GM23338 (cell line): Measurements from ENCODE around the gene IL17REL. TPM values are rescaled to one million over a fixed set of nuclear protein-coding genes. Genes with fewer than 3 reads are reported as not detected.

Source experiments
- ATAC-seq: fragments of 200-7000 bp; cut with Tn5 transposase; 3 replicates; pipeline ENCODE4 v1.9.1; 2020
- DNase-seq: peaks from one replicate; pipeline ENCODE4 v3.0.0-alpha.2; 2015; ENCODE audit warnings: low spot score
- H2AFZ ChIP-seq: fragments of 200-600 bp; sonication (generic); 2 replicates; pipeline ENCODE4 v1.8.0; 2016; ENCODE audit warnings: antibody characterized with exemption, mild to moderate bottlenecking, moderate library complexity
- H3F3A ChIP-seq: fragments of 200-600 bp; sonication (generic); replicated peaks from 2 replicates; pipeline ENCODE4 v1.8.0; 2017; ENCODE audit warnings: antibody characterized with exemption, mixed run types, low read depth
- H3K27ac ChIP-seq: fragments of 200-600 bp; sonication (generic); 2 replicates; pipeline ENCODE4 v1.6.1; 2016; ENCODE audit warnings: low read depth
- H3K27me3 ChIP-seq: fragments of 200-600 bp; sonication (generic); 2 replicates; pipeline ENCODE4 v1.8.0; 2016; ENCODE audit warnings: mild to moderate bottlenecking, mixed run types, moderate library complexity; ENCODE audit not compliant: insufficient read depth
- H3K36me3 ChIP-seq: fragments of 200-600 bp; sonication (generic); 2 replicates; pipeline ENCODE4 v1.8.0; 2016; ENCODE audit warnings: mild to moderate bottlenecking; ENCODE audit not compliant: insufficient read depth
- H3K4me1 ChIP-seq: fragments of 200-600 bp; sonication (generic); 2 replicates; pipeline ENCODE4 v1.8.0; 2016; ENCODE audit warnings: mild to moderate bottlenecking, moderate library complexity; ENCODE audit not compliant: insufficient read depth
- H3K4me2 ChIP-seq: fragments of 200-600 bp; sonication (generic); 2 replicates; pipeline ENCODE4 v1.7.1; 2017; ENCODE audit warnings: mixed run types
- H3K4me3 ChIP-seq: fragments of 200-600 bp; sonication (generic); 2 replicates; pipeline ENCODE4 v1.6.1; 2016; ENCODE audit warnings: mixed run types
- H3K79me2 ChIP-seq: fragments of 200-600 bp; sonication (generic); replicated peaks from 2 replicates; pipeline ENCODE4 v1.8.0; 2017; ENCODE audit warnings: mild to moderate bottlenecking; ENCODE audit not compliant: insufficient read depth
- H3K9me2 ChIP-seq: fragments of 200-600 bp; sonication (generic); 2 replicates; pipeline ENCODE4 v1.8.0; 2017; ENCODE audit not compliant: insufficient read depth
- H4K20me1 ChIP-seq: fragments of 200-600 bp; sonication (generic); replicated peaks from 2 replicates; pipeline ENCODE4 v1.8.0; 2017; ENCODE audit warnings: mild to moderate bottlenecking; ENCODE audit not compliant: insufficient read depth
- H3K27ac Mint-ChIP-seq: 2 replicates; pipeline ENCODE4 v1.8.0; 2020; ENCODE audit warnings: inconsistent platforms, mild to moderate bottlenecking, moderate library complexity, mixed read lengths
- H3K27me3 Mint-ChIP-seq: 3 replicates; pipeline ENCODE4 v1.8.0; 2022; ENCODE audit warnings: low read depth, mild to moderate bottlenecking, moderate library complexity, mixed read lengths, inconsistent platforms; ENCODE audit not compliant: insufficient read depth, poor library complexity
- H3K36me3 Mint-ChIP-seq: 3 replicates; pipeline ENCODE4 v1.8.0; 2021; ENCODE audit warnings: low read depth, mild to moderate bottlenecking, inconsistent platforms, moderate library complexity, mixed read lengths
- H3K4me1 Mint-ChIP-seq: 3 replicates; pipeline ENCODE4 v1.8.0; 2020; ENCODE audit warnings: mild to moderate bottlenecking, inconsistent platforms, mixed read lengths
- H3K4me3 Mint-ChIP-seq: 3 replicates; pipeline ENCODE4 v1.8.0; 2021; ENCODE audit warnings: moderate library complexity, mild to moderate bottlenecking, inconsistent platforms, mixed read lengths
- H3K9me3 Mint-ChIP-seq: 3 replicates; pipeline ENCODE4 v1.8.0; 2020; ENCODE audit warnings: moderate library complexity, mild to moderate bottlenecking, inconsistent platforms, mixed read lengths
- CREB1 ChIP-seq: fragments of 250-450 bp; sonication (Bioruptor Pico); IDR thresholded peaks from 2 replicates; pipeline ENCODE4 v1.5.0; 2020; ENCODE audit warnings: low read depth, mild to moderate bottlenecking, moderate library complexity
- ETS1 ChIP-seq: IDR thresholded peaks from 2 replicates; pipeline ENCODE4 v1.6.1; 2016; ENCODE audit warnings: antibody characterized with exemption
- NANOG ChIP-seq: IDR thresholded peaks from 2 replicates; pipeline ENCODE4 v1.6.1; 2016; ENCODE audit warnings: antibody characterized with exemption, borderline replicate concordance
- POLR2AphosphoS5 ChIP-seq: IDR thresholded peaks from 2 replicates; pipeline ENCODE4 v1.6.1; 2016; ENCODE audit warnings: antibody characterized with exemption, low read depth
- ZNF462 ChIP-seq: fragments of 250-450 bp; sonication (Bioruptor Pico); IDR thresholded peaks from 2 replicates; pipeline ENCODE4 v1.5.0; 2020; ENCODE audit warnings: mild to moderate bottlenecking, moderate library complexity
- polyA plus RNA-seq: library from polyadenylated mRNA; unstranded; fragments of >200 nt; fragmentation: Nextera tagmentation; extraction: Ambion mirVana; gene quantifications from 2 replicates; pipeline ENCODE4 v1.2.1, GENCODE V29; 2016
- total RNA-seq: library from RNA; depleted of rRNA; stranded (reverse); fragments of >200 nt; shearing (Covaris generic); gene quantifications from 2 replicates; pipeline ENCODE4 v1.2.3, GENCODE V29; 2014

IL17REL gene
- total and polyA plus RNA-seq, 2 experiments from 2014 or later, result 0.31 TPM; not detected in 1

GRCh38 chr22:49956418-49956770, 56.2 kb downstream of the IL17REL start (continued):
- TF ChIP-seq ZNF462 (no peak), NANOG (no peak)

GRCh38 chr22:49955581-49956417, 56.8 kb downstream of the IL17REL start:
- H2AFZ ChIP-seq, result no peak overlapping the region
- no peaks in the 10 kb centered on the region for H3K4me1 ChIP-seq
- Mint-ChIP-seq H3K27me3 (peaks cover 7% of the 10 kb centered on the region), H3K4me3 (no peak overlapping the region), H3K9me3 (no peaks in the 10 kb centered on the region), H3K36me3 (no peaks in the 10 kb centered on the region), H3K4me1 (peaks cover 8% of the 10 kb centered on the region; the same call in 2 of the 3 replicates), H3K27ac (no peak overlapping the region)
- no peak overlapping the region for H3K27ac ChIP-seq
- H3K9me2 ChIP-seq, result no peaks in the 10 kb centered on the region
- H3K4me2 ChIP-seq, result no peak overlapping the region
- no peaks in the 10 kb centered on the region for H3K79me2 ChIP-seq
- H3K36me3 ChIP-seq, result no peaks in the 10 kb centered on the region
- H4K20me1 ChIP-seq, result no peaks in the 10 kb centered on the region
- H3K4me3 ChIP-seq, result no peak overlapping the region
- peaks cover 10% of the 10 kb centered on the region; the same call in 1 of the 2 replicates for H3K27me3 ChIP-seq
- no peak for ATAC-seq
- no peaks in the 10 kb centered on the region for H3F3A ChIP-seq
- no peak for DNase-seq
- TF ChIP-seq POLR2AphosphoS5, result no peak
- no peak for TF ChIP-seq ETS1
- TF ChIP-seq CREB1 (CRISPR knock-in tag), result no peak
- TF ChIP-seq ZNF462, result no peak
